HG03439 (cell line): ENCODE data around the gene DAZ3.
"Not testable (repeated sequence)": the region's sequence is repeated elsewhere in the genome, so short reads cannot be mapped to it uniquely, and the experiment has no call there.

Experiments used
- ATAC-seq: cut with Tn5 transposase; IDR thresholded peaks from one replicate; pipeline ENCODE4 v1.9.1; 2021; ENCODE audit warnings: mild to moderate bottlenecking, moderate library complexity; ENCODE audit not compliant: unreplicated experiment

Gene DAZ3

GRCh38 chrY:24813293-24813692, at the start of gene DAZ3:
Gene DAZ3 (minus strand): TSS chrY:24813393. CDS start chrY:24813185, 208 bp downstream.
- ATAC-seq: not testable (repeated sequence)

GRCh38 chrY:24833619-24834018, 20.4 kb upstream of the DAZ3 start, which contains the start of gene DAZ4:
Gene DAZ4 (plus strand): TSS chrY:24833919. CDS start chrY:24834127, 208 bp downstream.
- not testable (repeated sequence) for ATAC-seq

- not testable (repeated sequence) for ATAC-seq
Observed at GRCh38 chrY:24825069-24825468, 11.9 kb upstream of the DAZ3 start.

- not testable (repeated sequence) for ATAC-seq
Observed at GRCh38 chrY:24824184-24824879, 11.1 kb upstream of the DAZ3 start.

GRCh38 chrY:24821836-24822235, 8.6 kb upstream of the DAZ3 start:
- not testable (repeated sequence) for ATAC-seq
